ENCODE data around the gene SHE.

Gene SHE

DNA sequence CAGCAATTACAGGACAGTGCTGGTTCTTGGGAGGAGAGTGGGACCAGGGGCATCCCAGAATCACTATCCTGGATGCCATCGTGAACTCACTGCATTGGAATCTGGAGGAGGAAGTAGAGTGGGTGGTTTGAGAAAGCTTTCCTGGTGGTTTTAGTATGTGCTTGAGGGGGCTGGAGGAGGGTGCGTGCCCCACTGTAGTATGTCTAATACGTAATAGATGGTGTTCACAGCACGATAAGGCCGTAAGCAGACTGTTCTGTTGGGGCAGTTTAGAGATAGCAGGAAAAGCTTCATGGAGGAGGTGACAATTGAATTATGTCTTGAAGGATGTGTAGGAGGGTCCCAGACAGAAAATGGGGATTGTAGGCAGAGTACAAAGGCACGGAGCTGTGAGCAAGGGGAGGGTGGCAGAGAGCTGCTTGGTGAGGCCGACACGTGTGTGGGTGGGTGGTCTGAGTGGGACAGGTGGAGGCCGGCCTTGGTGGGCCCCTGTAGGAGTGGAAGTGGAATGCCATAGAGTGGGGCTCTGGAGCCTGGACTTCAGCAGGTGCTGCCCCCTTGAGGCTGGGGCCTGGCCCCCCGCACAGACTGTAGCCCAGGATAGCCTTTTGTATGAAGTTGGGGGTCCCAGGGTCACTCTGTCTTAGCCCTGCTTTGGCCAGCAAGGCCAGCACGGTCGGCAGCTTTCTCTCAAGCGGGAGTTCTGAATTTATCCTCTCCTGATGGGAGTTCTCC, 60.0 kb downstream of the SHE start:
- DNase-seq, result no peak

- DNase-seq, result no peak
Observed at GRCh38 chr1:154441241-154441888, 60.8 kb downstream of the SHE start.

- DNase-seq, result peak; percentile 87
Observed at GRCh38 chr1:154440036-154440804, 62.0 kb downstream of the SHE start.

GRCh38 chr1:154436433-154436832, 65.8 kb downstream of the SHE start:
- no peak for DNase-seq

DNA sequence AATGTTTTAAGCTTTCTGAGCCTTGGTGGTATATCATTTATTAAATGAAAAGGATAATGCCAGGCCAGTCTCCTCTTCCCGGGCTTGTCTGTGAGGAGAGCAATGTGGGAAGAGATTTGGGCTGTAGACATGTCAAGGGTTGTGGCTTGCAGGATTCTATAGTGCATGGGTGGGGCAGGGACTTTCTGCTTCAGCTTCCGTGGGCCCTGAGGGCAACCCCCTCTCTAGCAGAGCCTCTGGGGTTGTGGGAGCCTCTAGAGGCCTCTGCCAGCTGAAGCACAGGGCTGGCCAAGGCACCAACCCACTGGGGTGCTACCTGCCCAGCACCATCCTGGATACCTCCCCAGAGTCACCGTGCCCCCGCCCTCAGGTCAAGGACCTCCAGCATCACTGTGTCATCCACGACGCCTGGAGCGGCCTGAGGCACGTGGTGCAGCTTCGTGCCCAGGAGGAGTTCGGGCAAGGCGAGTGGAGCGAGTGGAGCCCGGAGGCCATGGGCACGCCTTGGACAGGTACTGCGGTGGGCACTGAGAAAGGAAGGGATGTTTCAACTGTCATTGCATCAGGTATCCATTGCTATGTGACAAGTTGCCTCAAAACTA, 66.5 kb downstream of the SHE start:
- DNase-seq, result no peak

DNA sequence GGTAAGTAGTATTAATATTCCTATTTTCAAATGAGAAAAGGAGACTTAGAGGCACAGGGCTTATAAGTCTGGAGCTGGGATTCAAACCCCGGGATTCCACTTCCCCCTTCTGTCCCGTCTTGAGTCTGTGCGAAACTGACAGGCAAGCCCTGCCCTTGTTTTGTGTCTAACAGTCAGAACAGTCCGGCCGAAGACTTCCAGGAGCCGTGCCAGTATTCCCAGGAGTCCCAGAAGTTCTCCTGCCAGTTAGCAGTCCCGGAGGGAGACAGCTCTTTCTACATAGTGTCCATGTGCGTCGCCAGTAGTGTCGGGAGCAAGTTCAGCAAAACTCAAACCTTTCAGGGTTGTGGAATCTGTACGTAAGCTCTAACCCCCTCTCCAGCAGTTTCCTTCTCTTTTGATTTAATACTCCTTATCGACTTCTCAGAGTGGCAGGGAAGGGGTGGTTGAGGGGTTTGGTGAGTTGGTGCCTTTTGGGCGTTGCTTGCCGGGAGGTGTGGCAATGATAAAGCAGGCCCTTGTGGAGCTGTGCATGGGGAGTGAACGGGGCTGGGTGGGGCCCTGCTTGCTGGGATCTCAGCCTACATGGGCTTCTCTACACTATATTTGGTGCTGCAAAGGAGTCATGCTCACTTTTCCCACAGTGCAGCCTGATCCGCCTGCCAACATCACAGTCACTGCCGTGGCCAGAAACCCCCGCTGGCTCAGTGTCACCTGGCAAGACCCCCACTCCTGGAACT, 67.7 kb downstream of the SHE start:
- DNase-seq, result no peak

DNA sequence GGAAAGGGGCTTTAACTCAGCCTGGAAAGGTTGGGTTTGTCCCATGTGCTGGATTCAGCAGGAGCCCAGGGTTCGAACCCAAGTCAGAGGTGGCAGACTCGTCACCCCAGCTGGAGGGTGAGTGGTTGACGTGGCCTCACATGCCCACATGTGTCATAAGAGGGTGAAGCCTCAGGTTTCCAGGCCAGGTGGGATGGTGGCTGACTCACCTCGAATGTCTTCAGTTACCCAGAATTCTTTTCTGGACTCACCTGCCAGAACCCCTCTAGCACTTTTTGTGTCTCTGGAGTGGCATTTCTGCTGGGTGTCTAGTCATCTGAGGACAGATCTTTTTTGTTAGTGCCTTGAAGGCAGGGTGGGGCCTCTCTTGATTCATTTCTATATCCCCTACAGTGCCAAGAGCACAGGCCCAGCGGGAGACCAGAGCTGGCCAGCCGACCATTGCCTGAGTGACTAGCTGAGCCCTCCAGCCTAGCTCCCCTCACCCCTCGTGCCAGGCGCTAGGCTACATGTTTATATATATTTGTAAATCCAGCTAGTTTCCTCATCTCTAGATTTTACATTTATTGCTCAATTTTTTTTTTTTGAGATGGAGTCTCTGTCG, 68.9 kb downstream of the SHE start:
- peak; percentile 60 for DNase-seq

DNA sequence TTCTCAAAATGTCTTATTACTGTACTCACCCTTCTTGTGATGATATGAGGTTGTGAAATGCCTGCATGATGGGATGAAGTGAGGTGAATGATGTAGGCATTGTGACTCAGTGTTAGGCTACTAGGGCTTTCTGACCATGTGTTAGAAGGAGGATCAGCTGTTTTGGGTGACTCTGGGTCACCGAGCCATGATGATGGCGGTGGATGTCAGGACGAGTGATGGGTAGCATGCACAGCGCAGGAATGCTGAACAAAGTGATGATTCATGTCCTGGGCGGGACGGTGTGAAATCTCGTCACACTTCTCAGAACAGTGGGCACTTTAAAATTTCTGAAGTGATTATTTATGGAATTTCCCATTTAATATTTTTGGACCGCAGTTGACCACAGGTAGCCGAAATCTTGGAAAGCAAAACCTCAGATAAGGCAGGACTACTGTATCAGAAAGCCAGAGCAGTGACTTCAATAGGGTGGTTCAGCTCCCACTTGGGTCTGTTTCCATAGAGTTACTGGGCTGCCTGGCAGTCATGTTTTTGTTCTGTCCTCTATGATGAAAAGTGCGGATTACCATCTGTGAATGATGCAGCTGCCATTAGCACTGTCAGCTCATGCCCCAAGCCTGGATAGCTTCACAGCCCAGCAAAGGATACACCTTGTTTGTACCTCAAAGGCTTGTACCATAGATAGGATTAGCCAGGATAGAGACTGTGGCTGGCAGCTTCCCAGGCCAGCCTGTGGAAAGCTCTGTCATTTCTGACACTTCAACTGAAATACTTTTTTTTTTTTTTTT, 70.4 kb downstream of the SHE start:
- DNase-seq, result peak; percentile 98

DNA sequence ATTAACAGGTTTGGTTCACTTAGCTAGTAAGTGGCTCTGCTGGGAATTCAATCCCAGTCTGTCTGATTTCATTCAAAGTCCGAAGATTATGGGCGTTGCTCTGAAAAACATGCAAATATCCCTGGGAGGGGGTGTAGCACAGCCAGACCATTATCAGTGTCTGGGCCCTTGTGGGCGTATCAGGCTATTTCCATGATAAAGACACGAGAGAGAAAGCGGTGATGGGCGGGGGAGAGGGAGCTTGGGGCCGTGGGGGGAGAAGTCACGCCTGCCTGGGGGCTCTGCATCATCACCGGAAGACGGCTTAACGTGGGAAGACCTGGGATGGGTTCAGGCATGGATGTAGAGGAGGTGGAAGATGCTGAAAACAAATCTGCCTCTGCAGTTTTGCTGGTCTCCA, 71.3 kb downstream of the SHE start:
- no peak for DNase-seq

DNA sequence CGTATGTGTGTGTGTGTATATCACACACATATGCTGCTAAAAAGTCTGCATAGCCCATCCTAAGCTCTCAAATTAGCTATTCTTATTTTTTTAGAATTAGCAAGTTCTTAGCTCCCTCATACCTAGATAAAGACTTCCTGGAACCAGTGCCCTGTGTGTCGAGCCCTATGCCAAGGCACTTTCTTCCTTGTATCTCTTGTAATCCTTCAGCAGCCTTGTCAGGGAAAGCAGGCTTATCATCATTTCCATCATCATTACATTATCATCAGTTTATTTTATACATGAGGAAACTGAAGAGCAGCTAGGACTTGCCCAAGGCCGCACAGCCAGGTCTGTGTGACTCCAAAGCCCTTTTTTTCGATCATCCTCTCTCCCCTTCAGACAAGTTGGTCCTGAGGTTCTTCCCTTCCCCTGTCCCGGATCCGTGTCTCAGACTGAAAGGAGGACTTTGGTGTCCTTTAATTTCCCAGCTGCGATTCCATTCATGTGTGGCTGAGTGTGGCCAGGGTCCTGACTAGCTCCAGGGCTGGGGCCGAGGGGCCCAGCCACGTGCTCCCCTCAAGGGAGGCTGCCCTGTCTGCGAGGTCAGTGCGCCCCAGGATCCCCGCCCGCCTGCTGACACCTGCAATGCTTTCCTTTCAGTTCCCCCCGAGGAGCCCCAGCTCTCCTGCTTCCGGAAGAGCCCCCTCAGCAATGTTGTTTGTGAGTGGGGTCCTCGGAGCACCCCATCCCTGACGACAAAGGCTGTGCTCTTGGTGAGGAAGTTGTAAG, 72.2 kb downstream of the SHE start:
- no peak for DNase-seq

Measured in inflammatory macrophage treated with lipopolysaccharide for 4 hours (primary cell).